T-helper 1 cell treated with Interleukin-12 subunit alpha and Interleukin-12 subunit beta and Interleukin-4 antibody, amounts not matched to agents 30 ng/mL and 1 ng/mL, for 36 hours (primary cell): ENCODE results near the gene CA7. TPM values are rescaled to one million over a fixed set of nuclear protein-coding genes. Genes with fewer than 3 reads are reported as not detected.

Experiments used
- intact Hi-C: fragments of 100-400 bp; cut with micrococcal nuclease; formaldehyde crosslinking; loops from one replicate; pipeline ENCODE4 v1.15.1; 2024
- total RNA-seq: library from RNA; stranded (reverse); gene quantifications from 2 replicates; pipeline ENCODE4 v1.2.3, GENCODE V29; 2022

The CA7 gene
- total RNA-seq, 1 donor from 2014 or later: not detected

DNA sequence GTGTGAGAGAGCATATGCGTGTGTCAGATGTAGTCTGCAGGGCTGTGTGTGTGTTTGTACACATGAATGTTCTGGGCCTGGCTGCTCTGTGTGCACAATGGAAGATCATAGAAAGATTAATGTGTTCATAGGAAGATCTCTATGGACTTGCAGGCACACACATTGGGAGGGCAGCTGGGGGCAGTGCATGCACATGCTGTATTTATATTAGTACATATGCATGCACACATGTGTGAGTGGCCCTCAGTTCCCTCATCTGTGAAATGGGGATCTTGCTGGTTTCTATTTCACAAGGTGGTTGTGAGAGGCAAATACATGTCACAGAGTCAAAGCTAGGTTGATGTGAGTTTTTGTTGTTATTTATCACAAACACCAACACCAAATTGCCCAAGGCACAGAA lies 2.1 kb downstream of the CA7 start:
- intact Hi-C loops: no loop called here

DNA sequence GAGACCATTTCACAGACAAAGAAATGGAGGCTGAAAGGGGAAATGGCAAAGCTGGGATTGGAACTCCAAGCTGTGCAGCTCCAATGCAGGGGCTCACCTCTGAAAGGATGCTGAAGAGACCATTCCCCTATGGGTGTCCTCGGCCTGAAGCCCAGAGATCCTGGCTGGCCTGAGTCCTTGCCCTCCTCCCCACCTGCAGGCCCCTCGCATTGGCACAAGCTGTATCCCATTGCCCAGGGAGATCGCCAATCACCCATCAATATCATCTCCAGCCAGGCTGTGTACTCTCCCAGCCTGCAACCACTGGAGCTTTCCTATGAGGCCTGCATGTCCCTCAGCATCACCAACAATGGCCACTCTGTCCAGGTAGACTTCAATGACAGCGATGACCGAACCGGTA lies 2.6 kb downstream of the CA7 start:
- intact Hi-C loops: no loop called here

- intact Hi-C loops: no loop called here
Observed at GRCh38 chr16:66847533-66848067, 3.4 kb downstream of the CA7 start.

DNA sequence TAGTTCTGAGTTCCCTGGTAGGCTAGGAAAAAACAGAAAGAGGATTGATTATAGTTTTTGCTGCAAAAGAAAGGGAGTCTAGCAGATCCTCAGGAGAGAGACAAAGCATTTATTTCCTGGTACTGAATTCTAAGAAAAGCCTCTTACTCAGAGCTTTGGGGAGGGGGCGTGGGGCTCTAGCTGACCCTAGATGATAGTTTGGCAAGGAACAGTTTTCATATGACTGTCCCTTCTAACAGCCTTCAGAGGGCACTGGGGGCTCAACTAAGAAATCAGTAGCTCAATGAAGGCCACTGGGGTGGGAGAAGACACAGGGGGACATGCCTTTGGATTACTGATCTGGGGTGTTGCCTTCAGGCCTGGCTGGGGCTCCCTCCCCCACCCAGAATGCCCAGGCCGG lies 4.0 kb downstream of the CA7 start:
- intact Hi-C loops: no loop called here

- intact Hi-C loops: no loop called here
Observed at GRCh38 chr16:66849021-66849420, 4.8 kb downstream of the CA7 start.

DNA sequence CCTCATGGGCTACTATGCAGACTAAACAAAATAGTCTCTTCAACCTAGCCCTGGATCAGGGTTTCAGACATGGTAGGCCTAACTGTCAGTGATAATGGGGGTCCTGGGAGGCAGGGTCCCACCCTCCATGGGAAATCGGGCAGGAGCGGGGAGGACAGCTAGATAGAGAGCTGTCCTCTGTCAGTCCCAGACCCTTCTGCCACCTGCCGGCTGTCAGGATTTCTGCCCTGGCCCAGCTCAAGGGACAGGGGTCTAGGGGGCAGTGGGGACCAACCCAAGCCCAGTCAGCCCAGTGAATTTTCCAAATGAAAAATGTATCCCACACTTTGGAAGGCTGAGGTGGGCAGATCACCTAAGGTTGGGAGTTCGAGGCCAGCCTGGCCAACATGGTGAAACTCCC lies 5.3 kb downstream of the CA7 start:
- intact Hi-C loops: no loop called here

DNA sequence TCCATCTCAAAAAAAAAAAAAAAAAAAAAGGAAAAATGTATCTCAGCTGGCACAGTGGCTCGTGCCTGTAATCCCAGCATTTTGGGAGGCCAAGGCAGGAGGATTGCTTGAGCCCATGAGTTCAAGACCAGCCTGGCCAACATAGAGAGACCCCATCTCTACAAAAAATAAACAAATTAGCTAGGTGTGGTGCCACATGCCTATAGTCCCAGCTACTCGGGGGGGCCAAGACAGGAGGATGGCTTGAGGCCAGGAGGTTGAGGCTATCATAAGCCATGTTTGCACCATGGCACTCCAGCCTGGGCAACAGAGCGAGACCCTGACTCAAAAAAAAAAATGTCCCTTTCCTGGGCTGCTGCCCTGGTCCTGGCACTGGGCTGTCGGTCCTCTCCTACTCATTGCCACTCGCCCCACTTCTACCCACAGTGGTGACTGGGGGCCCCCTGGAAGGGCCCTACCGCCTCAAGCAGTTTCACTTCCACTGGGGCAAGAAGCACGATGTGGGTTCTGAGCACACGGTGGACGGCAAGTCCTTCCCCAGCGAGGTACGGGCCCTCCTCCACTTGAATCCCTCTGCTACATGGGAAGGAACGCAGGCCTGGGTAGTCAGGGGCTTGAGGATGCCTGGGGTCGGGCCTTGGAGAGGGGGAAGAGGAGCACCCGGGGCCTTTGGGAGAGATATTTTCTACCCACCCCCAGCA lies 6.1 kb downstream of the CA7 start:
- intact Hi-C loops: no loop called here

GRCh38 chr16:66851166-66851964 lies 7.2 kb downstream of the CA7 start:
- intact Hi-C loops: no loop called here

- intact Hi-C loops: no loop called here
Observed at GRCh38 chr16:66853261-66854139, 9.3 kb downstream of the CA7 start.

GRCh38 chr16:66856184-66856730 lies 12.0 kb downstream of the CA7 start:
- intact Hi-C loops: no loop called here

GRCh38 chr16:66856801-66857200 lies 12.6 kb downstream of the CA7 start:
- intact Hi-C loops: no loop called here

GRCh38 chr16:66857437-66857836 lies 13.2 kb downstream of the CA7 start:
- intact Hi-C loops: no loop called here

GRCh38 chr16:66858740-66859396 lies 14.7 kb downstream of the CA7 start:
- intact Hi-C loops: no loop called here

DNA sequence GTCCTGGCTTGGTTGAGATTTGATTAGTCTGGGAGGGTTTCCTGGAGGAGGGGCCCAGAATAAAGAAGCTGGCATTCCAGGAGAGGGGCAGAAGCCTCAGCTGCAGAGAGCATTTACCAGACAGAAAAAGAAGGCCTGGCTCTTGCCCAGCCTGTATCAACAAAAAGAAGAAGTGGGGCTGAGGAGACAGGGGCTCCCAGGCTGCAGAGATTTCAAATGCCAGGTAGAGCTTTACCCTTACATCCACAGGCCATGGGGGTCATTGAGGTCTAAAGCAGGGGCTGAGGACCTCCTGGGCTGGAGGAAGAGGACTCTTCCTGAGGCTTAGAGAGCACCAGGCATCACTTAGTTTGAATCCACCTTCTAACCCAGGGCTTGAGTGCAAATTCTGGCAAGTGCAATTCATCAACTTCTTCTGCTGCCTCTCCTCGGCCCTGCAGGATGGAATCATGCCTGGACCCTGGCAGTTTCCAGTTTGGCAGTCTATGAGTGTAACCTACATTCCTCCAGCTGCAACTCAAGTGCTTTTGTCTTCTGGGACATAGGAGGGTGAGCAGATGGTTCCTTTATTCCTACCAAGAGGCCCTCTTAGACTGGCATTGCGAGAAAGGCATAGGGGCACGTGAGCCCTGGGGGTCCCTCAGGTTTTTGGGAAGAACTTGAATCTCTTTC lies 15.3 kb downstream of the CA7 start:
- intact Hi-C loops: no loop called here

- intact Hi-C loops: no loop called here
Observed at GRCh38 chr16:66862023-66862520, 17.9 kb downstream of the CA7 start.

- intact Hi-C loops: no loop called here
Observed at GRCh38 chr16:66863707-66864106, 19.5 kb downstream of the CA7 start.

DNA sequence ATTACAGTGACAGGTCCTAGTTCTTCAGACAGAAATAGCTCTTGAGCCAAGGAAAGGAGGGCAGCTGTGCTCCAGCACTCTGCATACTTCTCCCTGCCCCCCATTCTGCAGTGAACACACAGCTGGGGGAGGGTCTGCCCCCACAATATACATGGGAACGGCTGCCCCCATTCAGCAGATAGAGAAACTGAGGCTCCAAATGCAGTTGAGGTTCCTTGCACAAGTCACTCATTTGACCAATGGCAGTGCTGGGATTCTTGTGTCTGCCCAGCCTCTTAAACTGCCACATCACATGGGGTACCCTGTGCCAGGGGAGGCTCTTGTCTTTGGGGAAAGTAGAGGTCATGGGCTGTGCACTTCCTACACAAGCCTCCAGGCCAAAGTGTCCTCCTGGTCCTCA lies 25.2 kb downstream of the CA7 start:
- intact Hi-C loops: no loop called here

DNA sequence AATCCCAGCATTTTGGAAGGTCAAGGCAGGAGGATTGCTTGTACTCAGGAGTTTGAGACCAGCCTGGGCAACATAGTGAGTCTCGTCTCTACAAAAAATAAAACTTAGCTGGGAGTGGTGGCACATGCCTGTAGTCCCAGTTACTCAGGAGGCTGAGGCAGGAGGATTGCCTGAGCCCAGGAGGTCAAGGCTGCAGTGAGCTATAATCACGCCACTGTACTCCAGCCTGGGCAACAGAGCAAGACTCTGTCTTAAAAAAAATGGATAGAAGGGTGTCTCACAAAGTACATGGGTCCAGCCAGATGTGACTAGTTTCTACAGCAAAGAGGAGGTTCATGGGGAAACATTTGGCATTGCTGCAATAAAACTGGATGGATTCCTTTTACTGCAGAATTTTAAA lies 27.1 kb downstream of the CA7 start:
- intact Hi-C loops: loop anchor here (5.0 kb wide), 1 partner anchor 219 kb away; no protein-coding TSS in a partner anchor

DNA sequence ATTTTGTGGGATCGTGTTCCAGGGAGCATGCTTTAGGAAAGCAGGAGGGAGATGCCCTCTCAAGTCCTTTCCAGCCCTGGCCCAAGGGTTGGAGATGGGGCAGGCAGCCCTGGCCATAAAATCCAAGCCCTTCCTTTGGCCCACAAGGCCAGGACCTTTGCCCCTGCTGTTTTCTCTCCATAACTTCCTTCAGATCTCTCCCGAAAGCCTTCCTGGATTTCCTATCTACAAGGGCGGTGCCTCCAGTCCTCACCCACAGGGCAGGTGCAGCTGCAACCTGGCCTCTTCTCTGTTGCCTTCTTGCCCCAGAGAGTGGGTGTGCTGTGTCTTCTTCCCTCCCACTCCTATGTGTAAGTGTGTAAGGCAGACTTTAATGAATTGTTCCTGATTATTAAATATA lies 27.6 kb downstream of the CA7 start:
- intact Hi-C loops: loop anchor here (2.0 to 5.0 kb wide), 6 partner anchors 121 to 463 kb away; partner anchors contain the start of genes CKLF, CMTM3 and DYNC1LI2

- intact Hi-C loops: loop anchor here (2.0 to 5.0 kb wide), 6 partner anchors 122 to 464 kb away; partner anchors contain the start of genes CKLF, CMTM3 and DYNC1LI2
Observed at GRCh38 chr16:66872559-66872942, 28.3 kb downstream of the CA7 start.
